ENCODE results near the gene ELL.

Gene ELL

GRCh38 chr19:18450931-18451836, 70.7 kb downstream of the ELL start:
- no peak overlapping the region for H3K9ac ChIP-seq (ENCODE audit: low read length)
- H3K4me1 ChIP-seq (ENCODE audit: low read length), result no peaks in the 10 kb centered on the region
- H3K27ac ChIP-seq (ENCODE audit: low read length), result no peak overlapping the region
- no peak overlapping the region for H3K4me3 ChIP-seq (ENCODE audit: low read length)
- no peaks in the 10 kb centered on the region for H3K9me3 ChIP-seq (ENCODE audit: insufficient read depth, low read length)
- peak; percentile 98 for TF ChIP-seq CTCF (IDR thresholded peaks at IDR 0.05; ENCODE audit: low read depth, low read length)
- no peak for TF ChIP-seq EZH2phosphoT487 (IDR thresholded peaks at IDR 0.05; ENCODE audit: low read depth)
- peaks cover 38% of the 10 kb centered on the region for H4K20me1 ChIP-seq (ENCODE audit: insufficient read depth, low read length)
- H3K27me3 ChIP-seq (ENCODE audit: low read depth, low read length), result no peaks in the 10 kb centered on the region
- peaks cover 51% of the 10 kb centered on the region for H3K36me3 ChIP-seq (replicated peaks; ENCODE audit: low read depth, low read length)
- H3K79me2 ChIP-seq (ENCODE audit: low read length), result peaks cover 6% of the 10 kb centered on the region; the same call in 1 of the 2 replicates
- no peak overlapping the region for H3K4me2 ChIP-seq (ENCODE audit: low read length)
- no peak overlapping the region for H2AFZ ChIP-seq (ENCODE audit: low read depth, low read length)

GRCh38 chr19:18450021-18450930, 71.6 kb downstream of the ELL start:
- no peaks in the 10 kb centered on the region for H3K9me3 ChIP-seq (ENCODE audit: insufficient read depth, low read length)
- no peaks in the 10 kb centered on the region for H3K27me3 ChIP-seq (ENCODE audit: low read depth, low read length)
- H3K9ac ChIP-seq (ENCODE audit: low read length), result no peak overlapping the region
- no peaks in the 10 kb centered on the region for H3K4me1 ChIP-seq (ENCODE audit: low read length)
- H3K4me2 ChIP-seq (ENCODE audit: low read length), result no peak overlapping the region
- H4K20me1 ChIP-seq (ENCODE audit: insufficient read depth, low read length), result peaks cover 38% of the 10 kb centered on the region
- H2AFZ ChIP-seq (ENCODE audit: low read depth, low read length), result no peak overlapping the region
- H3K79me2 ChIP-seq (ENCODE audit: low read length), result peaks cover 6% of the 10 kb centered on the region; the same call in 1 of the 2 replicates
- no peak overlapping the region for H3K27ac ChIP-seq (ENCODE audit: low read length)
- TF ChIP-seq CTCF (IDR thresholded peaks at IDR 0.05; ENCODE audit: low read depth, low read length) (no peak), EZH2phosphoT487 (IDR thresholded peaks at IDR 0.05; ENCODE audit: low read depth) (no peak)
- peaks cover 54% of the 10 kb centered on the region for H3K36me3 ChIP-seq (replicated peaks; ENCODE audit: low read depth, low read length)
- H3K4me3 ChIP-seq (ENCODE audit: low read length), result no peak overlapping the region

- no peak for TF ChIP-seq CTCF (IDR thresholded peaks at IDR 0.05; ENCODE audit: low read depth, low read length)
- TF ChIP-seq EZH2phosphoT487 (IDR thresholded peaks at IDR 0.05; ENCODE audit: low read depth), result no peak
- no peaks in the 10 kb centered on the region for H3K9me3 ChIP-seq (ENCODE audit: insufficient read depth, low read length)
- peaks cover 38% of the 10 kb centered on the region for H4K20me1 ChIP-seq (ENCODE audit: insufficient read depth, low read length)
- peaks cover 6% of the 10 kb centered on the region; the same call in 1 of the 2 replicates for H3K79me2 ChIP-seq (ENCODE audit: low read length)
- no peak overlapping the region for H3K4me2 ChIP-seq (ENCODE audit: low read length)
- no peak overlapping the region for H2AFZ ChIP-seq (ENCODE audit: low read depth, low read length)
- H3K4me1 ChIP-seq (ENCODE audit: low read length), result no peaks in the 10 kb centered on the region
- H3K27ac ChIP-seq (ENCODE audit: low read length), result no peak overlapping the region
- H3K27me3 ChIP-seq (ENCODE audit: low read depth, low read length), result no peaks in the 10 kb centered on the region
- H3K36me3 ChIP-seq (replicated peaks; ENCODE audit: low read depth, low read length), result peaks cover 60% of the 10 kb centered on the region
- no peak overlapping the region for H3K9ac ChIP-seq (ENCODE audit: low read length)
- no peak overlapping the region for H3K4me3 ChIP-seq (ENCODE audit: low read length)
These were observed 72.3 kb downstream of the ELL start for GRCh38 chr19:18449552-18449951.
